T-helper 2 cell (primary cell): ENCODE results near the gene IZUMO2.
"Not testable (repeated sequence)": the region's sequence is repeated elsewhere in the genome, so short reads cannot be mapped to it uniquely, and the experiment has no call there.

Experiments used
- DNase-seq, 5 experiments: peaks; one replicate each; pipeline versions ENCODE4 v3.0.0 to v3.0.0-alpha.2; 2012 to 2022

IZUMO2 gene

GRCh38 chr19:50181121-50181520, 18.0 kb upstream of the IZUMO2 start:
- DNase-seq, result no peak

DNA sequence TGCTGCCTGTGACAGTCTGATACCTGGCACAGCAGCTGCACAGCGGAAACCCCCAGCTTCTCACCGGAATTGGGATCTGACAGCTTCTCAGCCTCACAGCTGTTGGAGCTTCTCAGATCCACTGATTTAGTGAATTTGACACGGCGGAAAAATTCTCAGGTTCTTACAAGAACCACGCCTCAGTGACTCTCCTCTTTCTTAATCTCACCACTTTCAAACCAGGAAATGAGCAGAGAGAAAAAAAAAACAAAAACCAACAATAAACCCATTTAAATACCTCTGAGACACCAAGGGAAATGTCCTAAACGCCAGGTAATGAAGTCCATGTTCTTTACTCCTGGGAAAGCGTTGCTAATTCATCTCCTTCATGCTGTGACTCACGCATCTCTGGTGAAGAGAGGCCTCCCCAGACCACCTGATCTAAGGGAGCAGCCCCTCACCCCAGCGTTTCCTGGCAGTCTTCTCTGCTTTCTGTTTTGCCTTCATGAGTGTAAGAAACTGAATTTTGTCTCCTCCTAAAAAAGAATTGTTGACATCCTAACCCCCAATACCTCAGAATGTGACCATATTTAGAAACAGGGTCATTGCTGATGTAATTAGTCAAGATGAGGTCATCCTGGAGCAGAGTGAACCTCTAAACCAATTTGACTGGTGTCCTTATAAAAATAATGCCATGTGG, 15.9 kb upstream of the IZUMO2 start:
- no peak for DNase-seq

- no peak for DNase-seq
These were observed 15.2 kb upstream of the IZUMO2 start for GRCh38 chr19:50178320-50178719.

- DNase-seq, result no peak
These were observed 13.7 kb upstream of the IZUMO2 start for GRCh38 chr19:50176775-50177174.

DNA sequence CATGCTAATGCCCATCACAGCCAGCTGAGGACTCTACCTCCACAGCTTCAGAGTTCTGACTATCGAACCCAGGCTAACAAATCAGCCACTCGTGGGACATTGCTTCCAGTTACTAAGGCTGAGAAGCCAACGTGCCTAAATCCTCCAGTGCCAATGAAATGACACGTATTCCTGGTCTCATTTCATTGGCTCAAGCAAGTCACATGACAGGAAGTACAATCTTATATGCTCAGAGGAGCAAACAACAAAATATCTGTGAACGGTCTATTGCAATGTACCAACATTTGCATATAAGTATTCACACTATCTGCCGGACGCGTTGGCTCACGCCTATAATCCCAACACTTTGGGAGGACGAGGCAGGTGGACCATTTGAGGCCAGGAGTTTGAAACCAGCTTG, 12.8 kb upstream of the IZUMO2 start:
- no peak for DNase-seq

GRCh38 chr19:50174100-50174793, 11.2 kb upstream of the IZUMO2 start:
- DNase-seq, result no peak

DNA sequence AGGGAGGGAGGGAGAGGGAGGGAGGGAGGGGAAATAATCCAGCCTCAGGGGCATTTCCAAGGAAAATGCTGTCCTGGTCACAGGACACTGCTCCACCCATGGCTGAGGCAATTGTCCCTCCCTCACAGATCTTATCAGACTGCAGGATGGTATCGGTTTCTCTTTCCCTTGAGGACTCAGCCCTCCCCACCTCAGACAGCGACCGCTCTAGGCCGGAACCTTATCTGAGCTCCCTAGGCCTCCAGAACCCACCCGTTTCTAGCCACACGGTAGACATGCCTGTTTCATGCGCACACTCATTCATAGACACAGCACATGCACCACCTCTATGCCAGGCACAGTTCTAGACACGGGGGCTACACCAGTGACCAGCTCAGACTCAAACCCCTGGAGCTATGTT, 10.0 kb upstream of the IZUMO2 start:
- peak in 1 of 5 experiments; percentile 63 for DNase-seq

DNA sequence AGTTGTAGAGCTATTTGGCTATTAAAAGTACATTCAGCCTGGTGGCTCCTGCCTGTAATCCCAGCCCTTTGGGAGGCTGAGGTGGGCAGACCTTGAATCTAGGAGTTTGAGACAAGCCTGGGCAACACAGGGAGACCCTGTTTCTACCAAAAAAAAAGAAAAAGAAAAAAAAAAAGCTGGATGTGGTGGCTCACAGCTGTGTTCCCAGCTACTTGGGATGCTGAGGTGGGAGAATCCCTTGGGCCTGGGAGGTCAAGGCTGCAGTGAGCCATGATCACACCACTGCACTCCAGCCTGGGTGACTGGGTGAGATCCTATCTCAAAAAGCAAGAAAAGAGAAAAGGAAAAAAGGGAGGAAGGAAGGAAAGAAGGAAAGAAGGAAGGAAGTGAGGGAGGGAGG, 9.6 kb upstream of the IZUMO2 start:
- DNase-seq, result no peak

DNA sequence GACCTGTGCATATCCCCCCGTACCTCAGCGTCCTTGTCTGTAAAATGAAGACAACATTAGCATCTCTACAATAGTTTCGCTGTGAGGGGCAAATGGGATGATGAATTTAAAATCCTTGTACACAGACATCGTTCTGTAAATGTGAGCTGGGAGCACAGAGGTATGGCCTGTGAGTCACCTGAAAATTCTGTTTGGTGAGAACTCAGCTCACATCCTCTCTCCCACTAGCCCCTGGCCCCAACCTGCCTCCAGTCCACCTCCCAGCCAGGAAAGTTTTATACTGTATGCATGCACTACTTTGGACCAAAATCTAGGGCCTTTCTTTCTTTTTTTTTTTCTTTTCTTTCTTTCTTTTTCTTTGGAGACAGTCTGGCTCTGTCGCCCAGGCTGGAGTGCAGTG, 8.7 kb upstream of the IZUMO2 start:
- no peak for DNase-seq

GRCh38 chr19:50167314-50167721, 4.2 kb upstream of the IZUMO2 start:
- no peak for DNase-seq

- DNase-seq, result no peak
These were observed 4.0 kb downstream of the IZUMO2 start for GRCh38 chr19:50159078-50159477.

DNA sequence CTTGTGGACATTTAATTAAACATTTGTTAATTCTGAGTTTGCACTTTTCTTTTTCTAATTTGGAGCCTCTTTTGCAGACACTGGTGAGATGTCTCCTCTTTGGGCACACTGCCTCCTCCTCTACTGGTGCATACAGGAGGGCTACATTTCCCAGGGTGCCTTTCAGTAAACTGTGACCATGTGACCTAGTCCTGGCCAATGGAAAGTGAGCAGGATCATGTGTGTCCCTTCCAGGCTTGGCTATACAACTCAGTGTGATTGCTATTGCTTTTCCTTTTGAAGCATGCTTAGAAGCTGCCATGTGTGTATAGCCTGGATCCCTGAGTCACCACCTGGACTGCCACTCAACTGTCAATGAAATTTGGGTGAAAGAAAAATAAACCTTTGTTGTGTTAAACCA, 4.5 kb downstream of the IZUMO2 start:
- no peak for DNase-seq

- no peak for DNase-seq
These were observed 7.5 kb downstream of the IZUMO2 start for GRCh38 chr19:50155520-50156109.

- no peak for DNase-seq
These were observed 8.6 kb downstream of the IZUMO2 start for GRCh38 chr19:50154529-50154928.

DNA sequence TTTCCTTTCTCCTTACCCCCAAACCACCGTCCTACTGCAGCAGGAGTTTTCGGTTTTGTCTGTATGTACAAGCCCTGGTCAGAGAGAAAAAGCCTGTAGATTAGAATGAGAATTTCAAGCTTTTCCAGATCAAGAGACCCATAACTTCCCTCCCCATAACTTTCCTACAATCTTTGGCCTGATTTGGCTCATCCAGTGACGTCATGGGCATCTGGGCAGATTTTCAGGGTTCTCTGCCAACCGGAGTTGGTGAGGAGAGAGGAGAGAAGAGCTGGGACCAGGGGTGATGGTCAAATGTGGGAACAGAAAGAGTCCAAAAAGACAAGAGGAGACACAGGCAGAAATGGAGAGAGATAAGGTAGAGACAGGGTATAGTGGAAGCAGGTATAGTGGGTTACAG, 10.5 kb downstream of the IZUMO2 start:
- DNase-seq, result no peak

DNA sequence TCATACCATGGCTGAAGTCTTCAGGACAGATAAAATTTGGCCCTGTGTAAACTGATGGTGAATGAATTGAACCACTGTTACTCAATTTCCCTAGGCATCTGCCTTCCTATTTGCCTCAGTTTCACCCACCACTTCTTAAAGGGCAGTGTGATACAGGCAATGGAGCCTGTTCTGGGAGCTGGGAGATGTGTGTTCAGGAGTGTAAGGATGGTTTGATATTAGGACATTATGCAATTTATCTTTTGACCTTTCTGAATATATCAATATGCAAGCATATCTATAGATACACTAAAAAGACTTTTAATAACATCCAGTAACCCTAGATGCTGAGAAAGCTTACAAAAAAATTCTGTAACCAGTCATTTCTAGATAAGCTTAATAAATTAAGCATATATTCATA, 14.6 kb downstream of the IZUMO2 start:
- no peak for DNase-seq

DNA sequence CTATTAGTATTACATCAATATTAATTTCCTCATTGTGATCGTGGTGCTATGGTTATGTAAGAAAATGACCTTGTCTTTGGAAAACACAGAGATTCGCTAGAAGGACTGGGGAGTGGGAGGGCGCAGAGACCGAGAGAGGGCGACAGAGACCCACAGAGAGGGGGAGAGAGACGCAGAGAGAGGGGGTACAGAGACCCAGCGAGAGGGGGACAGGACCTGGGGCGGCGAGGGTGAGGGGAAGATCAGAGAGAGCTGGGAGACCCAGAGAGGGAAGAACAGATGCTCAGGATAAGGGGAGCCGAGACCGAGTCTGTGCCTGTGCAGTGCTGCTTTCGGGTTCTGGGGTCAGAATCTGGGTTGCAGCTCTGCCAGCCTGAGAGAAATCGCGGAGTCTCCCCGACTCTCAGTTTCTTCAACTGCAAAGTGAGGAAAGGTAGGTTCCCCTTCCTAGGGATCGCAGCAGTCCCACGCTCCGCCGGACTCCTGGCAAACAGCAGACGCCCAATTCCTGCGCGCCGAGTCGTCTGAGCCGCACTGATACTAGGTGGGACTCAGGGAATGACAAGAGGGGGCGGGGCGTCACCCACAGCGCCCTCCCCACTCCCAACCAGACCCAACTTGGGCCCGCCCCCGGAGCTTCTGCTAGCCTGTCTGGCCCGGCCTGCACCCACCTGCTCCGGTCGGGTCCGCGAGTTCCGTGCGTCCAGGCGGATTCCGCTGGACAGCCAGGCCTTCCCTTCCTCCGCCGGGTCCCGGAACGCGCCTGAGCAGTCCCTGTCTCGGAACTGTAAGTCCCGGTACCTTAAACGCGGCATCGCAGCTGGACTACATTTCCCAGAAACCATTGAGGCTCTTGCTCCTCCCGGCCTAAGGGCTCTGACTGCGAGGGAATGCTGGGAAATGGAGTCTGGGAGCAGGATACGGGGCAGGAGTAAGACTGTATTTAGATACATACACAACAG, 15.3 kb downstream of the IZUMO2 start:
- DNase-seq, result peak; percentile 20 to 68 (median 58)

DNA sequence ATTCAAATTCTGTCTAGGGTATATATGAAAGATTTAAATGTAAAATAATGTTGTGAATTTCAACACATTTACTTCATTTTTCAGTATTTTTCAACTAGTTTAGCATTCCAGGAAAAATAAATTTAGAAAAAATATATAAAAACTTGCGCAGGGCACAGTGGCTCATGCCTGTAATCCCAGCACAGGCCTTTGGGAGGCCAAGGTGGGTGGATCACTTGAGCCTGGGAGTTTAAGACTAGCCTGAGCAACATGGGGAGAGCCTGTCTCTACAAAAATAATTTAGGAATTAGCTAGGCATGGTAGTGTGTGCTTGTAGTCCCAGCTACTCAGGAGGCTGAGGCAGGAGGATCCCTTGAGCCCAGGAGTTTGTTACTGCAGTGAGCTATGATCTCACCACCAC, 21.2 kb downstream of the IZUMO2 start:
- DNase-seq, result not testable (repeated sequence)

DNA sequence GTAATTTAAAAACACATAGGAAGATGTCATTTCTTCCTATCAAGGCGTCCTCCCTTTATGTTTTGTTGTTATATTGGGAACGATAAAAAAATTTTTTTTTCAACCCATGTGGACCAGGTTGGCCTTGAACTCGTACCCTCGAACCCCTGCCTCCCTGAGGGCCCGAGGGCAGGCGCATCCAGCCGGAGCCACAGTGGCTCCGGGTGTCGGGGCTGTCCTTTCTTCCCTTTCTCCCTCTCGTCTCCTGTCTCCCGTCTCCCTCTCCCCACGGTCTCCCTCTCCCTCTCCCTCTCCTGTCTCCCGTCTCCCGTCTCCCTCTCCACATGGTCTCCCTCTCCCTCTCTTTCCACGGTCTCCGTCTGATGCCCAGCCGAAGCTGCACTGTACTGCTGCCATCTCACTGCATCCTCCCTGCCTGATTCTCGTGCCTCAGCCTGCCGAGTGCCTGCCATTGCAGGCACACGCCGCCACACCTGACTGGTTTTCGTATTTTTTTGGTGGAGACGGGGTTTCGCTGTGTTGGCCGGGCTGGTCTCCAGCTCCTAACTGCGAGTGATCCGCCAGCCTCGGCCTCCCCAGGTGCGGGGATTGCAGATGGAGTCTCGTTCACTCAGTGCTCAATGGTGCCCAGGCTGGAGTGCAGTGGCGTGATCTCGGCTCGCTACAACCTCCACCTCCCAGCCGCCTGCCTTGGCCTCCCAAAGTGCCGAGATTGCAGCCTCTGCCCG, 22.8 kb downstream of the IZUMO2 start:
- not testable (repeated sequence) for DNase-seq

DNA sequence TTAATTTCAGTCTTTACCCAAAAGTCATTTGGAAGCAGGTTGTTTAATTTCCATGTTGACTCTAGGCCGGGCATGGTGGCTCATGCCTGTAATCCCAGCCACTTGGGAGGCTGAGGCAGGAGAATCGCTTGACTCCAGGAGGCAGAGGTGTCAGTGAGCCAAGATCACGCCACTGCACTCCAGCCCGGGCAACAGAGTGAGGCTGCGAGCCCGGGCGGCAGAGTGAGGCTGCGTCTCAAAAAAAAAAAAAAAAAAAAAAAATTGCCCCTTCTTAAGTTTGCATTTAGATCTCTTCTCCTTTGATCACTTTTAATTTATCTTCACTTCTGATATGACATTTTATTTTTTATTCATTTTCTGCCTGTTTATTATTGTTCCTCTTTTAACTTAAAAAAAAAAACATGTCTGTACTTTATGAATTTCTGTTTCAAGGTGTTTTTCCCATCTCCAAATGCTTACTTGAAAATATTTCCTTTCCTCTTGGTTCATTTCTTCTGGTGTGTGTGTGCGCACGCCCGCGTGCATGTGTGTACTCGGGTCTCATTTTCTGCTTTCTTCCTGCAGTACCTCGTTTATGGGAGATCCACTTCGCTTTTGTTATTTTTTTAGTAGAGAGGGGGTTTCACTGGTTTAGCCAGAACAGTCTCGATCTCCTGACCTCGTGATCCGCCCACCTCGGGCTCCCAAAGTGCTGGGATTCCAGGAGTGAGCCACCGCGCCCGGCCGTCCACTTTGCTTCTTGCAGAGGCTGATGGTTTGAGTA, 26.3 kb downstream of the IZUMO2 start:
- DNase-seq, result peak in 1 of 5 experiments; percentile 9

GRCh38 chr19:50135856-50136602, 27.1 kb downstream of the IZUMO2 start:
- not testable (repeated sequence) for DNase-seq
